CD14-positive monocyte (primary cell): ENCODE measurements around the gene MAX. TPM values are rescaled to one million over a fixed set of nuclear protein-coding genes. Genes with fewer than 3 reads are reported as not detected.

ENCODE experiments used
- DNase-seq, 3 donors: peaks; one replicate each; pipeline ENCODE4 v3.0.0-alpha.2; 2011 to 2022
- H2AFZ ChIP-seq: 2 replicates; pipeline ENCODE4 v1.6.0; 2012; ENCODE audit warnings: mild to moderate bottlenecking, low read depth, low read length, inconsistent platforms; ENCODE audit not compliant: insufficient read depth, poor library complexity, severe bottlenecking
- H3K27ac ChIP-seq, 2 donors: 1 replicate in 1 of 2; 2 replicates in 1 of 2; pipeline ENCODE4 v1.5.1; 2012 to 2013; ENCODE audit warnings: low read length in 2 of 2, control low read depth in 1 of 2, inconsistent platforms in 1 of 2, low read depth in 1 of 2, mild to moderate bottlenecking in 1 of 2
- H3K27me3 ChIP-seq, 2 donors: one replicate each; pipeline versions ENCODE4 v1.6.0 to v1.6.1; 2011 to 2013; ENCODE audit warnings: low read length in 2 of 2; ENCODE audit not compliant: control insufficient read depth in 2 of 2, insufficient read depth in 2 of 2
- H3K36me3 ChIP-seq, 2 donors: replicated peaks in 1 of 2; 1 replicate in 1 of 2; 2 replicates in 1 of 2; pipeline versions ENCODE4 v1.5.1 to v1.6.1; 2012 to 2013; ENCODE audit warnings: low read length in 2 of 2, control low read depth in 1 of 2, inconsistent platforms in 1 of 2, mild to moderate bottlenecking in 1 of 2; ENCODE audit not compliant: insufficient read depth in 2 of 2, control insufficient read depth in 1 of 2
- H3K4me1 ChIP-seq, 2 donors: 1 replicate in 1 of 2; 2 replicates in 1 of 2; pipeline versions ENCODE4 v1.5.1 to v1.6.1; 2012 to 2013; ENCODE audit warnings: low read length in 2 of 2, control low read depth in 1 of 2, inconsistent platforms in 1 of 2, mild to moderate bottlenecking in 1 of 2, moderate library complexity in 1 of 2; ENCODE audit not compliant: insufficient read depth in 2 of 2, control insufficient read depth in 1 of 2
- H3K4me2 ChIP-seq: replicated peaks from 2 replicates; pipeline ENCODE3; 2012; ENCODE audit warnings: low read length, moderate library complexity, mild to moderate bottlenecking; ENCODE audit not compliant: poor library complexity, severe bottlenecking; ENCODE audit errors: extremely low read depth
- H3K4me3 ChIP-seq, 3 experiments: fragments of 200-600 bp in 1 of 3; sonication (generic) in 1 of 3; replicated peaks in 1 of 3; 1 replicate in 2 of 3; 2 replicates in 1 of 3; pipeline ENCODE4 v1.5.1; 2011 to 2013; ENCODE audit warnings: low read length in 3 of 3, mild to moderate bottlenecking in 3 of 3, control low read depth in 2 of 3, low read depth in 2 of 3, inconsistent platforms in 1 of 3, moderate library complexity in 1 of 3
- H3K79me2 ChIP-seq: 2 replicates; pipeline ENCODE4 v1.6.0; 2012; ENCODE audit warnings: mild to moderate bottlenecking, control low read depth, inconsistent platforms, low read length, moderate library complexity; ENCODE audit not compliant: insufficient read depth
- H3K9ac ChIP-seq: 2 replicates; pipeline ENCODE4 v1.6.0; 2017; ENCODE audit warnings: low read length, mild to moderate bottlenecking; ENCODE audit not compliant: insufficient read depth, poor library complexity, severe bottlenecking
- H3K9me3 ChIP-seq, 2 donors: replicated peaks in 1 of 2; 1 replicate in 1 of 2; 2 replicates in 1 of 2; pipeline versions ENCODE4 v1.5.1 to v1.6.1; 2012 to 2013; ENCODE audit warnings: low read length in 2 of 2, control low read depth in 1 of 2; ENCODE audit not compliant: control insufficient read depth in 1 of 2, insufficient read depth in 1 of 2
- H4K20me1 ChIP-seq: 2 replicates; pipeline ENCODE4 v1.6.0; 2012; ENCODE audit warnings: mild to moderate bottlenecking, low read length, control low read depth, moderate library complexity; ENCODE audit not compliant: insufficient read depth
- H3K27ac Mint-ChIP-seq, 7 donors: one replicate each; pipeline ENCODE4 v1.8.0; 2020; ENCODE audit warnings: mild to moderate bottlenecking in 7 of 7, mixed read lengths in 7 of 7, moderate library complexity in 6 of 7, inconsistent platforms in 2 of 7
- H3K27me3 Mint-ChIP-seq, 3 donors: one replicate each; pipeline ENCODE4 v1.8.0; 2021 to 2022; ENCODE audit warnings: low read depth in 3 of 3, mild to moderate bottlenecking in 3 of 3, mixed read lengths in 3 of 3, moderate library complexity in 3 of 3, inconsistent platforms in 1 of 3
- H3K36me3 Mint-ChIP-seq, 2 donors: one replicate each; pipeline ENCODE4 v1.8.0; 2020; ENCODE audit warnings: mixed read lengths in 2 of 2, inconsistent platforms in 1 of 2, mild to moderate bottlenecking in 1 of 2
- H3K4me1 Mint-ChIP-seq: one replicate; pipeline ENCODE4 v1.8.0; 2020; ENCODE audit warnings: mild to moderate bottlenecking, mixed read lengths
- H3K4me3 Mint-ChIP-seq, 2 donors: one replicate each; pipeline ENCODE4 v1.8.0; 2020; ENCODE audit warnings: mild to moderate bottlenecking in 2 of 2, mixed read lengths in 2 of 2, moderate library complexity in 1 of 2
- H3K9me3 Mint-ChIP-seq, 7 donors: one replicate each; pipeline ENCODE4 v1.8.0; 2020 to 2022; ENCODE audit warnings: mixed read lengths in 7 of 7, mild to moderate bottlenecking in 6 of 7, moderate library complexity in 6 of 7, inconsistent platforms in 2 of 7
- CTCF ChIP-seq: fragments of 200-600 bp; IDR thresholded peaks from one replicate; pipeline ENCODE4 v1.8.0; 2022; ENCODE audit warnings: antibody characterized with exemption, mild to moderate bottlenecking
- WGBS: methylation state at CpG from one replicate; pipeline ENCODE4 v1.1.5; 2013; ENCODE audit warnings: missing lambda C conversion rate; ENCODE audit not compliant: insufficient coverage; 5-methylcytosine and 5-hydroxymethylcytosine counted together
- intact Hi-C, 2 donors: fragments of 100-400 bp; cut with micrococcal nuclease; formaldehyde crosslinking; loops; one replicate each; pipeline versions ENCODE4 v1.15.0 to v1.15.1; 2023
- polyA plus RNA-seq, 3 donors: library from polyadenylated mRNA; depleted of rRNA in 1 of 3; unstranded in 2 of 3; stranded (reverse) in 1 of 3; fragments of 300-500 nt in 2 of 3; fragments of >200 nt in 1 of 3; fragmentation: Illumina TruSeq in 2 of 3; gene quantifications; 1 replicate in 2 of 3; 2 replicates in 1 of 3; pipeline ENCODE4 v1.2.3, GENCODE V29; 2012 to 2021

Gene MAX
- polyA plus RNA-seq, 3 donors: 78.2 to 87.0 (median 81.5) TPM

DNA sequence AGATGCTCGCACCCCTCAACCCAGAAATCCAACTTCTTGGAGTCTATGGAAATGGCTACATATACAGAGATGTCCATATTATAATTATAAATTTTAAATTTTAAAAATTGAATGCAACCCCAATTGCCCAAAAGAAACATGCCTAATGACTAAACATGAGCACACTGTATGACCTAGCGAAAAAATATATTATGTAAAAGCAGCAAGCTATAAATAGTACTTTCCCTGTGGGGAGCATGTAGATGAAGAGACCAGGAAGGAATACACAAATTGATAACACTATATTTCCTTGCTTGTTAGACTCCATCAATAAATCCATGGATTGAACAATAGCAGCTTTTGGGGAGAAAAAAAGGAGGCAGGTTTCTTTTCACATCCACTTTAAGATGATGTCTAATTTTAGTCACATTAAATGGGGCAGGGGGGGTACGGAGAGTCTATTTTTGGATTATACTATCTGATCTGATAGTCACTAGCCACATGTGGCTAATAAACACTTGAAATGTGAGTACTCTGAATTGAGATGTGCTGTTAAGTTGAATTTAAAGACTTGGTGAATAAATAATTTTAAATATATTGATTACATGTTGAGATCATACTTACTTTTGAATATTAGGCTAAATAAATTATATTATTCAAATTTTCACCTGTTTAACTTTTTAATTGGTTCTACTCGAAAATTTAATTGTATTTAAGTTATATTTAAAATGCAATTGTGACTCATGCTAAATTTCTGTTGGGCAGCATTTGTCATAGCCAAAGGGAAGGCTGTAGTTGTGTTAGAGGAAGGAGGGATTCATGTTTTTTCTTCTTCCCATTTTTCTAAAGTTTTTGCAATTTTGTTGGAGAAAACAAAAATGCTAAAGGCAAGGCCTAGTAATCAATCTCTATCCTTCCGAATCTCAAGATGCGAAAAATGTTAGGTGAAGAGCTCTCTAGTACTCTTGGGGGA is 17.5 kb downstream of the MAX start:
- intact Hi-C loops: no loop called here
- Histone ChIP-seq H3K79me2 (peaks cover 97% of the 10 kb centered on the region), H3K27ac (peak overlapping the region in 1 of 2 donors; percentile 76), H3K36me3 (peaks cover 67 to 89% of the 10 kb centered on the region in 2 donors), H3K27me3 (no peaks in the 10 kb centered on the region), H3K4me3 (no peak overlapping the region), H2AFZ (no peak overlapping the region), H4K20me1 (peaks cover 82% of the 10 kb centered on the region), H3K9ac (no peak overlapping the region), H3K9me3 (peaks cover 9 to 19% of the 10 kb centered on the region in 2 donors), H3K4me2 (no peak overlapping the region), H3K4me1 (peaks cover 28 to 38% of the 10 kb centered on the region in 2 donors)
- no peak for DNase-seq
- H3K27me3 Mint-ChIP-seq: no peaks in the 10 kb centered on the region
- peak overlapping the region in 5 of 7 donors; percentile 25 to 81 (median 64) for H3K27ac Mint-ChIP-seq
- H3K4me3 Mint-ChIP-seq: no peak overlapping the region
- H3K9me3 Mint-ChIP-seq: peaks cover 0 to 19% (median 13%) of the 10 kb centered on the region in 7 donors
- peaks cover 81 to 85% of the 10 kb centered on the region in 2 donors for H3K36me3 Mint-ChIP-seq
- TF ChIP-seq CTCF: no peak
- WGBS: no CpG with 5 or more reads among the region's 6 CpGs
- peaks cover 50% of the 10 kb centered on the region for H3K4me1 Mint-ChIP-seq

- H3K9me3 ChIP-seq: peaks cover 9 to 12% of the 10 kb centered on the region in 2 donors
- peak overlapping the region in 1 of 2 donors; percentile 79 for H3K27ac ChIP-seq
- no peak for TF ChIP-seq CTCF
- peaks cover 72% of the 10 kb centered on the region for H4K20me1 ChIP-seq
- no peak overlapping the region for H3K4me2 ChIP-seq
- H3K79me2 ChIP-seq: peaks cover 94% of the 10 kb centered on the region
- peaks cover 65% of the 10 kb centered on the region for H3K4me1 Mint-ChIP-seq
- DNase-seq: no peak
- H3K36me3 Mint-ChIP-seq: peaks cover 73% of the 10 kb centered on the region in 2 donors
- H2AFZ ChIP-seq: no peak overlapping the region
- intact Hi-C loops: no loop called here
- H3K4me1 ChIP-seq: peaks cover 45 to 56% of the 10 kb centered on the region in 2 donors
- no peaks in the 10 kb centered on the region for H3K27me3 Mint-ChIP-seq
- H3K4me3 ChIP-seq: no peak overlapping the region
- H3K9ac ChIP-seq: no peak overlapping the region
- WGBS: 100% methylated on average over 1 of the region's 2 CpGs
- H3K4me3 Mint-ChIP-seq: no peak overlapping the region
- H3K27ac Mint-ChIP-seq: peak overlapping the region in 4 of 7 donors; percentile 55 to 87 (median 66)
- H3K36me3 ChIP-seq: peaks cover 51 to 72% of the 10 kb centered on the region in 2 donors
- peaks cover 0 to 15% (median 11%) of the 10 kb centered on the region in 7 donors for H3K9me3 Mint-ChIP-seq
- no peaks in the 10 kb centered on the region for H3K27me3 ChIP-seq
Observed at GRCh38 chr14:65082930-65083329, 19.4 kb downstream of the MAX start.
